Stimulated activated CD4-positive, alpha-beta T cell treated with anti-CD3 and anti-CD28 coated beads, Interleukin-15, amount 100 ng/mL, for 48 hours (primary cell): Measurements from ENCODE around the gene SIRPG.
"Not testable (repeated sequence)": the region's sequence is repeated elsewhere in the genome, so short reads cannot be mapped to it uniquely, and the experiment has no call there.

Experiments
- DNase-seq, 2 donors: peaks; one replicate each; pipeline ENCODE4 v3.0.0-alpha.2; 2020; ENCODE audit warnings: low read depth in 2 of 2

The SIRPG gene

DNA sequence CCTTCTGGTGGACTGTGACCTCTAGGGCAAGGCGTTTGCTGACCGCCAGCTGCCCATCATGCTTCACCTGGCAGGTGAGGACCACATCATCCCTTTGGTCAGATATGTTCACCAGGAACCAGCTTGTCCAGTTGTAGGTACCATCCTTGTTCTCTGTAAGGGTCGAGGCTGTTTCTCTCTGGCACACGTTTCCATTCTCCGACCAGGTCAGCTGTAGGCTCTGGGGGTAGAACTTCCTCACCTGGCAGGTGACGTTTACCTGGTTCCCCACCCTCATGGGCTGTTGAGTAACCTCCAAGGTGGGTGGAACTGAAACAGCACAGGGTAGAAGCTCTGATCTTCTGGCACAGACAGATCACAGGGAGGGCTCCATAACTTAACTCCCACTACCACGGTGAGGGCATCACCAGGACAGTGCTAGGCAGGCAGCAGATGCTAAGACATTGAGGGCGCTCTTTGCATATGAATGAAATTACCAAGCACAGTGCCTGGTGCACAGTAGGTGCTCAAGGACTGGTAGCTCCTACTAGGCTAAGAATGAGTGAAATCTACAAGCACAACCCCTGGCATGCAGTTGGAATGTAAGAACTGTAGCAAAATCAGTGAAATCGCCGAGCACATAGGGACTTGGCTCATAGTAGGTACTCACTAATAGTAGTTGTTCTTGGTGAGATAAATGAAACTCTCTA is 22.1 kb downstream of the SIRPG start:
- DNase-seq = no peak

DNA sequence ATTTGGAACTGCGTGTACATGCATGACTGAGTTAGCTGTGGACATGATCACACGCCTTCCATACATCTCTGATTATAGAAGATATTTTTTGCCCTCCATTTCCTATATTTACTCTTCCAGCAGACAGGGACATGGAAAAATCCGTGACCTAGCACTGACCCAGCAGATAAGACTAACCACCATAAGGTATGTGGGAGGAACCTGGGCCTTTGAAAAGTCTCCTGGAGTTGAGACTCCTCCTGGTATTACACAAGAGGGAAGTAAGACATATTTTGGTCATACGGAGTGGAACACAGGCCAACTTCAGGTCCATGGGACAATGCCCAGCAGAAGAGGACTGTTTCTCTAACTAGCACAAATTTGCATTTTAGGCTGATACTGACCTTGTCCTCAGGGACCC is 24.0 kb downstream of the SIRPG start:
- no peak for DNase-seq

DNA sequence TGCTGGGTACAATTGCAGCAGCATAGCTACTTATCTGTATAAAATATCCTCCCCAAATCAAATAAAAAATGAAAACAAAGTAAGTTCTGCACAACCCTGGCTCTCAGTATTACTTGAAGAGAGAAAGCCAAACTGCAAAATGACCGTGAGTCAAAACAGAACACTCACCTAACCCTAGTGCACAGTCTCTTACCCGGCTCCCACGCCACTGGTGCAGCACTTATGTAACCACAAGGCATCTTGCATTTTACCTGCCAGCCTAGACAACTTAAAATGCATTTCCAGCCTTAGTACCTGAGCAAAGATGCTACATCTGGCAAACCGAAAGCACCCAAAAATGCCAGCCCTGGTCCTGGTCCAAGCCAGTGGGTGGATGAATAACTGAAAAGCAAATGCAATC is 25.4 kb downstream of the SIRPG start:
- peak in 1 of 2 donors; percentile 45 for DNase-seq

DNA sequence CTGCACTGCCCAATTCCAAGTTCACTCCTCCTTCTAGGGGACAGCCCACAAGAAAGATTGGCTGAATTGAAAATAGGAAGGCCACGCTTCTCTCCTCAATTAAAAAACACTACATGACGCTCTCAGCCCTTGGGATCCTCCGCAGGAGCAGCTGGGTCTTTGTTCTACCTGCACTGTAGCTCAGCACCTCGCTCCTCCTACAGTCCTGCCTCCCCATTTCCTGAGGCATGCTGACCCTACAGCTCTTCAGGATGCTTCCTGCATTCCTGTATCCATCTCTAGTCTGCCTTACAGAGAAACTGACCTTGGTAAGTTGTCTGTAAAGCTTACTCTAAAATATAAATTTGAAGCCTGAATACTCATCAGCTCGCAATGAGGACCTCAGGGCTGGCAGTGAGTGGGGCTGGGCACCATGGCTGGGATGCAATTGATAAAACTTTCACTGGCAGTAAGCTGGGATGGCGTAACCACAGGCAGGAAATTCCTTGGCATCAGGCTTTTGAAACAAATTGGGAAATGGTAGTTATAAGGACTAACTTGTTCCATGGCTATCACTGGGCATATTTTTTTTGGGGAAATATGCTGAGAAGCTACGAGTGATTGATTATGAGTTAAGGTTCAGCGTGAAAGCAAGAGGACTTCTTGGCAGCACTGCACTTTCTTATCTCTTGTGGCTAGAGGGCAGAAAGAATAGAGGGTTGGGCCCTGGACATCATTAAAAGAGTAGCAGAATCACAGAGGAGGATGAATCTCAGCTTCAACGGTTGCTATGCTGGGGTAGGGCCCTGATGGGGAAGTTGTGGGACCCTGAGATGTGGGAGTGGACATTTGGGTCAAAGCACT is 26.0 kb downstream of the SIRPG start:
- DNase-seq = no peak

DNA sequence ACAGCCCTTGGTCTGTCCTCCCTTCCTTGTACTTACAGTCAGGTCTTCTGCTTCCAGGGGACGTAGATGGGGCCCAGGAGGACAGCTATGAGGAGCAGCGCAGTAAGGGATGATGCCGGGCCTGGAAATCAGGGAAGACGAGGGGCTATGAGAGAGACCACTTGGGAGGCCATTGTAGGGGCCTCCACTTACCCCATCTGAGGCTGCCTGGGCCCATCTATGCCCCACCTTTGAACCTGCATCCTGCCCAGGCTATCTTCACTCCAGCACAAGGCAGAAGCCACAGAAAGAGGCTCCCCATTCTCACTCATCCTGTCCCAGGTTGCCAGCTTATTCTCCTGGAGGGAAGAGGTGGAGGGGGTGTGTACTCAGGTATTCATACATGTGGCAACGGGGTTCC is 27.4 kb downstream of the SIRPG start:
- no peak for DNase-seq

DNA sequence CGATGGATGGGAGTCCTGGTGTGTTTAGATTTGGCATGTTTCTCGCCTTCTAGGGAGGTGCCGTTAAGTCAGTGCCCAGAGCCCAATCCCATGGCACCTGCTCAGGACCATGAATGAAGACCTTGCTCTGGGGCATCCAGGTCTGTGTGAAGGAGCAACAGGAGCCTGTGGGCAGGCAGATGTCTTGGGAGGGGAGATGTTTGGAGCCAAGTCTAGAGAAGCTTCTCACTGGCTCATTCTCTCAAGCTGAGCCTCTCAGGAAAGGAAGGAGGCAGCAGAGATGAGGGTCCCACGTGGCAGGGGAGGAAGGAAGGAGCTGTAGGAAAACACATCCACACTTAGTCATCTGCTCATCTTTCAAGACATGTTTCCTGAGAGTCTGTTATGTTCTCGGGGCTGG is 28.3 kb downstream of the SIRPG start:
- no peak for DNase-seq

DNA sequence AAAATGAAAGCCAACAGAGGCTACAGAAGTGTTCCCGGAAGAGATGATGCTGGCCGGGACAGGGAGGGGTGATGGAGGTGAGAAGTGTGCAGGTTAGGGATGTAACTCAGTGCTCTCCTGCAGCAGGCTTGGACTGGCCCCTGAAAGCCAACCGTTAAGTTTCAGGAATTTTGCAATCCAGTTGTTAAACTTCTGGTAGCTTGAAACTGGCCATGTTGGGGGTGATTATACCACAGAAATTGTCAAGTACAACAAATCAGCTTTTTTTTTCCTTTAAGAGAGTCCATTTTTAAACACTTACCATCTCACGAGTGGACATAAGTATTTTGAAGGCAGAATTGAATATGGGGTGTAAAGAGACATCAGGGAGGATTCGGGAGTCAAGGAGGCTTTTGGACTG is 29.0 kb downstream of the SIRPG start:
- no peak for DNase-seq

DNA sequence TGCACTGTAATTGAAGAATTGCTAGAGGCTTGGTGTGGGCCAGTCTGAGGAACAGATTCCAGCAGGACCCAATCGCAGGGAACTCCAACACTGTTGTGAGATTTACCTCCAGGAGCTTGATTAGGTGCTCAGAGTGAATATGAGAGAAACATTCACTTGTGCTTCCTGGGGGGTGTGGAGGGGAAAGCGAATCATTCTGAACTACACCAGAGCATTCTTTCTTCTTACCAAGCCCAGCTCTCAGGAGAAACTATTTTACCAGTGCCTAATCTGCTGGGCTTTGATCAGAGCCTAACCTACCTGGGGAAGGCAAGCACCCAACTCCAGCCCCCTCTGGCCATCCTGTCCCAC is 30.4 kb downstream of the SIRPG start:
- no peak for DNase-seq

DNA sequence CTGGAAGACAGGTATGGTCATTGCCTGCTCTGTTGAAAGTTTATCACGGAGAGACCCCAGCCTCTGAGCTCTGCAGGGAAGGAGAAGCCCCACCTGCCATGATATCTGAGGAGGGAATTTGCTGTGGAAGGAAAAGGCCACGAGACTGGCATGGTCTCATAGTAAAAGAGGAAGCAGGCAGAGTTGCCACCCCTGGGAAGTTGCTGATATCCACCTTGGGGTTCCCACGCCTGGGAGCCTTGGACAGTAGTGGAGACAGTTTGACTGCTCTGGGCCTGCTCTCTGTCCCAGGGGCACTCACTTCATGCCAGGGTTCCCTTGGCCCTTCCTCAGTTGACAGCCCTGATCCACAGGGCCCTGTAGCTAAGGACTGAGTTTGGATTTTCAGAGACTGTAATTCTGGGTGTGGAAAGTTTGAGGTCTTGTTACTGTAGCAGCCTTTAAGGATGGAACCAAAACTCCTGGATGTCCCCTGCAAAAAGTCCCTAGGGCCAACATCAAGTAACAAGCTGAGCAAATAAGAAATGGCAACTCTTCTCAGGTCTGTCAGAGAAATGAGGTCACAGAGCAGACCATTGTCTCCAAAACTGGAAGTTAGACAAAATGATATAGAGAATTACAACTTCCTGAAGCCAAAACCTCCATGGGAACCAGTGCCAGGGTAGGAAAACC is 30.9 kb downstream of the SIRPG start:
- no peak for DNase-seq

DNA sequence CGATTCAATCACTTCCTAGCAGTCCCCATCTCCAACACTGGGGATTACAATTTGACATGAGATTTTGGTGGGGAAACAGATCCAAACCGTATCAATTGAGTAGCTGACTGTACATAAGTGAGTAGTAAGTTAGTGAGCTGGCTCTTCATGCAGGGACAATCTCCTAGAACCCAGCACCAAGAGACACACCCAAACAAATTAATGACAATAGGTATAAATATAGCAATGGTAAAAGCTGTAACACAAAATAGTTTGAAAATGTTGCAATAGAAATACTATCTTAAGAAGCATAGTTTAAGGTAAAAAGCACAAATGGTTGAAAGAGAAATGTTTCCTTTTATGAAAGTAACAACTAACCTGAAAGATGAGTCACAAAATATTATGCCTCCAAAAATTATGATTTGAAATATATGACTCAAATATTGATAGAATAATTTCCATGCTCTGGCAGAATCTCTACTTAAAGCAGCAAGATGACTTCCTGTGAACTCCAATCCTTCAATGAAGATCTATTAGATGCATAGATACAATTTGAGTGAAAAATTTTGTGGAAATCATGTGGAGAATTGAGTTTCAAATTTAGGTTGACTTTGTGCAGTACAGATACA is 32.4 kb downstream of the SIRPG start:
- no peak for DNase-seq

DNA sequence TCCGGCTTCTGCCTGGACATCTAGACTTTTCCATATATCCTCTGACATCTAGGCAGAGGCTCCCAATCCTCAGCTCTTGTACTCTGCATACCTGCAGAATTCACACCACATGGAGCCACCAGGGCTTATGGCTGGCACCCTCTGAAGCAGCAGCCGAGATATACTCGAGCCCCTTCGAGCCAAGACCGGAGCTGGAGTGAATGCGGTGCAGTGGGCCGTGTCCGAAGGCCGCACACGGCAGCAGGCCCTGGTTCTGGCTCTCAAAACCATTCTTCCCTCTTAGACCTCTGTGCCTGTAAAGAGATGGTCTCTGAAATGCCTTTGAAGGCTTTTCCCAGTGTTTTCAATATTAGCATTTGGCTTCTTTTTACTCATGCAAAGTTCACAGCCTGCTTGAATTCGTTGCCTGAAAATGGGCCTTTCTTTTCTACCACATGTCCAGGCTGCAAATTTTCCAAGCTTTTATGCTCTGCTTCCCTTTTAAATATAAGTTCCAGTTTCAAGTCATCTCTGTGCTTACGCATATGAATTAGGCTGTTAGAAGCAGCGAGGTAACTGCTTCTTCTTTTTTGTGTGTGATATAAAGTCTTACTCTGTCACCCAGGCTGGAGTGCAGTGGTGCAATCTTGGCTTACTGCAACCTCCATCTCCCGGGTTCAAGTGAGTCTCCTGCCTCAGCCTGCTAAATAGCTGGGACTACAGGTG is 33.9 kb downstream of the SIRPG start:
- DNase-seq = no peak

DNA sequence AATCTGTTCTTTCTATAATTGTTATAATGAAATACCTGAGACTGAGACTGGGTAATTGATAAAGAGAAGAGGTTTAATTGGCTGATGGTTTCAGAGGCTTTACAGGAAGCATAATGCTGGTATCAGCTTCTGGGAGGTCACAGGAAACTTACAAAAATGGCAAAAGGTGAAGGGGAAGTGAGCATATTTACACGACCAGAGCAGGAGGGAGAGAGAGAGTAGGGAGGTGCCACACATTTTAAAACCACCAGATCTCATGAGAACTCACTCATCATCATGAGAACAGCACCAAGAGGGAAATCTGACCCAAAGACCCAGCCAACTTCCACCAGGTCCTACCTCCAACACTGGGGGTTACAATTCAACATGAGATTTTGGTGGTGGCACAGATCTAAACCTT is 35.1 kb downstream of the SIRPG start:
- DNase-seq = no peak

DNA sequence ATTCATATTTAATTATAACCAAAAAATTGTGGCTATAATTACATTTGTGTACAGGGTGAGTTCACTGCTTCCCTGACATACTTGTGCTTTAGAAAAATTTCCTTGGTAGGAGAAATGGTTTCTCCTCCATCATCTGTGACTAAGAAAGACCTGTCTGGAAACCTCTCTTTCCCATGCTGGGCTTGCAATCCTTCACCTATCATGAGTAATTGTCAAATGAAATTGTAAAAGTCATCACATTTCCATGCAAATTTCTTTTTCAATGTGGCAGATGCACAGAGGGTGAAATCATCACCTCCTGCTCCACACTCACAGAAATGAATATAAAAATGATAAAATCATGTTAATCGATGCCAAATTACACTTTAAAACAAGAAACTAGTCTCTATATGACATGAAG is 36.3 kb downstream of the SIRPG start:
- DNase-seq = no peak

DNA sequence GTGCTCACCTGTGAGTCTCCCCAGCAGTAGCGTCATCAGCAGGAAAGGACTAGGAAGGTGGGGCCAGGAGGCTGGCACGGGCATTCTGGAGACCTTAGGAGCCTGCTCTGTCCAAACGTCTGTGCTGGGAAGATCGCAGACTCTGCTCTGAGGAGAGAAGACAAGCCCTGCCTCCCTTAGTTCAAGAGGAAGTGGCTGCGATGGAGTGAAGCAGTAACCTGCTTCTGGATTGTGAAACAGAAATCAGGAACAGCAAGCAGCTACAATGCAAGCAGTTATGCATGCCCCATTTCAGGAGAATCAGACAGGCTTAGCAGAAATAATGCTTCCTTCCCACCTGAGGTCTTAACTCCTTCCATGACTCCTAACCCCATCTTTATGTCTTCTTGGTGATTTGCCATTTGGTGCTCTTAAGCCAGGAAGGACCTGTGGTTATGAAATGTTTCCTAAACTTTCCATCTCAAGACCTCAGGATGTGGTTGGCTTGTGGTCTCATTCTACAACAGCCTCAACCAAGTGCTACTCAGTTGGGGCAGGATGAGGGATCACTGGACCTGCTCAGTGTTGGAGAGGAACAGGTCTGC is 37.6 kb downstream of the SIRPG start, which contains the start of gene SIRPB1:
Gene SIRPB1, minus strand, starts transcription at position 149 of the 584 bp plus-strand sequence. Its CDS starts 65 bp downstream, at position 84.
- DNase-seq = no peak

DNA sequence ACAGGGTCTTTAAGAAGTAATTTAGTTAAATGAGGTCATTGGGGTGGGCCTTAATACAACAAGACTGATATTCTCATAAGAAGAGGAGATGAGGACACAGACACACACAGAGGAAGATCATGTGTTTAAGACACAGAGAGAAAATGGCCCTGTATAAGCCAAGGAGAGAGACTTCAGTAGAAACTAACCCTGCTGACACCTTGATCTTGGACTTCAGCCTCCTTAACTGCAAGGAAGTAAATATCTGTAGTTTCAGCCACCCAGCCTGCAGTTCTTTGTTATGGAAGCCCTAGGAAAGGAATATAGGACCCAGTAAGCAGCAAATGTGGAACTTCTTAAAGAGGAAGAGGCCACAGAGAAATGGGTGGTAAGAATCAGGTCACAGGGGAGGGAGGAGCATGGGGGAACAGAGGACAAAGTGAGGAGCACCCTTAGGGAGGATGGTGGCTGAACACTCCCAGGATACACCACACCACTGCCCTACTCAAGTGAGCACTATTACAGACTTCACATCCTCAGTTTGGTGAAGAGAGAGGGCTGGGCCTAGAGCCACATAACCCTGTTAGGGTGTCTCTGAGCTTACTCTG is 38.5 kb downstream of the SIRPG start:
- no peak for DNase-seq

DNA sequence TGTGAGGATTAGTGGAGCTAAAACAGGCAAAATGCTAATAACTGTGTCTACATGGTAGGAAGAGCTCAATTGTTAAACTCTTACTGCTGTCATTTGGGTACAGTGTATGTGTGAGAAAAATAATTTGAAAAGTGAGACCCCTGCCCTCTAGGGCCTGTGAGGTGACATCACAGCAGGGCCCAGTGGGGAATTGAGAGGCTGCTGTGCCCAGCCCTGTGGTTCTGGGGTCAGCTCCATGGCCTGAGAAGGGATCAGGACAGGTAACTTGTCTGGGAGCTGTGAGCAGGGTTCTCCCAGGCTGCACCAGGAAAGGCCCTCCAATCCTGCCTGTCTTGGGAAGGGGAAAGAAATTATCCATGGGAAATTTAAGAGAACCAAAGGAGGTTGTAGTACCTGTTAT is 39.1 kb downstream of the SIRPG start:
- no peak for DNase-seq

DNA sequence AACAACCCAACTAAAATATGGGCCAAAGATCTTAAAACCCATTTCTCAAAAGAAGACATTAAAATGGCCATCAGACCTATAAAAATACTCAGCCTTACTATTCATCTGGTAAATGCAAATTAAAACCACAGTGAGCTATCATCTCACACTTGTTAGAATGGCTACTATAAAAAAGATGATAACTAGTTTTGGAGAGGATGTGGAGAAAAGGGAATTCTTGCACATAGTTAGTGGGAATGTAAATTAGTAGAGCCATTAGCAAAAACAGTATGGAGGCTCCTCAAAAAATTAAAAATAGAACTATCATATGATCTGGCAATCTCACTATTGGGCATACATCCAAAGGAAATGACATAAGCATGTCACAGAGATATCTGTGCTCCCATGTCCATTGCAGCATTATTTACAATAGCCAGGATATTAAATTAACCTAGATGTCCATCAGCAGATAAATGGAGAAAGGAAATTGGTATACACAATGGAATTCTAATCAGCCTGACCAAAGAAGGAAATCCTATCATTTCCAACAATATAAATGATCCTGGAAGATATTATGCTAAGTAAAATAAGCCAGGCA is 40.6 kb downstream of the SIRPG start:
- no peak for DNase-seq

DNA sequence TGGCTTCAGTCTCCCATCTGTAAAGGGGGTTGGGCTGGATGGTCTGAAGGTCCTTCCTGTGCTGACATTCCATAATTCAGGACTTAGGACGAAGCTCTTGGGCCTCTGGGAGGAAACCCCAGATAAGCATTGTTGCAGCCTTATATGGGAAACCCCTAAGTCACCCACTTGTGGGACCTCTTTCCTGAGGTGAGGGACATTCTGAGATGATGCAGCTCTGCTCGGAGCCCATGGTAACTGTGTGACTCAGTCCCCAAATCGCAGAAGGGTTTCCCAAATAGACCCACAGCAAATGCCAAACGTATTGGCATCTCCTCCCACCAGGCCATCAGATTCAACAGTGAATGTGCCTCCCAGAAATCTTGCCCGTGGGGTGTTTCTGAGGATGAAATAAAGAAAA is 47.2 kb downstream of the SIRPG start:
- DNase-seq = not testable (repeated sequence)

DNA sequence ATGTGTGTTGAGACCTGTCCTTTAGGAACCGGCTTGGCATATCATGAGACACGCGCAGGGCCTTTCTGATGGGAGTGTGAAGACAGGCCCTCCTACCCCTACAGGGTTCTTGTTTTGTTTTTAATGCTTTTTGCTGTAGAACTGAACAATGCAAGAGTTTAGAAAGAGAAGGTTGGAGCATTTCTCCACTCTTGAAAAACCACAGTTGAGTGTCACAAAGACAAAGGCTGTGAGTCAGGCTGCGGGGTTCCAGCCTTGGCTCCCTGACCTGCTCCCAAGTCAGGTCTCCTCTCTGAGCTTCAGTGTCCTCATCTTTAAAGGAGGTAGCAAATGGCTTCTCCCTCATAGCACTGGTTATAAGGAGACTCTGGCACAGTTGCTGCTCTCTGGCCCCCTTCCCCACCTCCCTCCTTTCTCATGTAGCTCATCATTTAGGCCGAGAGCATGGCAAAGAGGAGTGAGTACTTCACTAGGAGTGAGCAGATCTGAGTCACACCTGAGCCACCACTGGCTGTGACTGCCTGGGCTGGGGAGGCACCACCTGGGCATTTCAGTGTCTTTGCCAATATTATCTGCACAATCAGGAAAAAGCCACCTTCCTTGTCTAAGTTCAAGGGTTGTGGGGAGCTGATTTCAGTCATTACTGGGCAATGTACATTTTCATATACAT is 48.8 kb downstream of the SIRPG start:
- DNase-seq = not testable (repeated sequence)

DNA sequence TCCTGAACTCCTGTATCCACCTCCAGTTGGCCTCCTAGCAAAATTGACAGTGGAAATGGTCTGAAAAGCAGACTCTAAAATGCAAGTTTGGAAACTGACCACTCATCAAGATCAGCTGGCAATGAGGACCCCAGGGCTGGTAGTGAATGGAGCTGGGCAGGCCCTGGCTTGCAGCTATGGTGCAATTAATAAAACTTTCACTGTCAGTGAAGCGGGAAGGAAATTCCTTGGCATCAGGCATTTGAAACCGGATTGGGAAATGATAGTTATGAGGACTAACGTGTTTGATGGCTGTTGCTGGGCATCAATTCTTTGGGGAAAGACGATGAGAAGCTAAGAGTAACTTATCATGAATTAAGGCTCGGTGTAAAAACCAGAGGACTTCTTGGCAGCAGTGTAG is 56.8 kb downstream of the SIRPG start:
- DNase-seq = no peak
